Breast epithelium (tissue), 4 donors: Measurements from ENCODE around the gene TMSB15C. TPM values are rescaled to one million over a fixed set of nuclear protein-coding genes. Genes with fewer than 3 reads are reported as not detected.

Experiments used
- DNase-seq, 2 donors: peaks; one replicate each; pipeline ENCODE4 v3.0.0-alpha.2; 2019; ENCODE audit warnings: low spot score in 2 of 2
- H3K27ac ChIP-seq, 2 donors: fragments of 200-600 bp; sonication (generic) in 1 of 2; one replicate each; pipeline ENCODE4 v1.5.1; 2016 to 2019; ENCODE audit warnings: mild to moderate bottlenecking in 1 of 2
- H3K27me3 ChIP-seq, 2 donors: fragments of 200-600 bp; sonication (generic) in 1 of 2; one replicate each; pipeline versions ENCODE4 v1.5.1 to v1.6.0; 2017 to 2019; ENCODE audit warnings: control low read depth in 1 of 2, mild to moderate bottlenecking in 1 of 2
- H3K36me3 ChIP-seq: fragments of 200-600 bp; one replicate; pipeline ENCODE4 v1.5.1; 2019
- H3K4me1 ChIP-seq, 2 donors: fragments of 200-600 bp; sonication (generic); one replicate each; pipeline ENCODE4 v1.5.1; 2016 to 2019; ENCODE audit warnings: control low read depth in 1 of 2
- H3K4me3 ChIP-seq, 3 donors: fragments of 200-600 bp; sonication (generic); 1 replicate in 2 of 3; 2 replicates in 1 of 3; pipeline ENCODE4 v1.5.1; 2016 to 2019; ENCODE audit warnings: mild to moderate bottlenecking in 3 of 3, moderate library complexity in 2 of 3
- H3K9me3 ChIP-seq, 2 donors: fragments of 200-600 bp; sonication (generic) in 1 of 2; one replicate each; pipeline ENCODE4 v1.5.1; 2016 to 2019; ENCODE audit warnings: control low read depth in 1 of 2
- POLR2A ChIP-seq: fragments of 450-650 bp; IDR thresholded peaks from one replicate; pipeline ENCODE4 v1.6.1; 2016; ENCODE audit warnings: antibody characterized with exemption, mild to moderate bottlenecking, moderate library complexity
- POLR2AphosphoS5 ChIP-seq, 3 donors: sonication (generic); formaldehyde crosslinking; IDR thresholded peaks; one replicate each; pipeline ENCODE4 v1.6.1; 2017; ENCODE audit warnings: antibody characterized with exemption in 3 of 3
- intact Hi-C: fragments of 100-400 bp; cut with DNase I; formaldehyde crosslinking; loops from one replicate; pipeline ENCODE4 v1.15.1; 2023; ENCODE audit warnings: low total_unique reads
- total RNA-seq, 3 donors: library from RNA; depleted of rRNA; stranded (reverse); fragments of >200 nt; gene quantifications; one replicate each; pipeline ENCODE4 v1.1.0, GENCODE V29; 2016
- TF ChIP-seq, protein P1 (sequence below), 3 donors: fragments of 450-650 bp; IDR thresholded peaks; one replicate each; pipeline ENCODE4 v1.5.1; 2016 to 2017; ENCODE audit warnings: antibody characterized with exemption in 3 of 3, mild to moderate bottlenecking in 3 of 3, moderate library complexity in 3 of 3

Gene TMSB15C
- total RNA-seq, 3 donors from 2014 or later: 1.8 to 6.2 (median 4.1) TPM

DNA sequence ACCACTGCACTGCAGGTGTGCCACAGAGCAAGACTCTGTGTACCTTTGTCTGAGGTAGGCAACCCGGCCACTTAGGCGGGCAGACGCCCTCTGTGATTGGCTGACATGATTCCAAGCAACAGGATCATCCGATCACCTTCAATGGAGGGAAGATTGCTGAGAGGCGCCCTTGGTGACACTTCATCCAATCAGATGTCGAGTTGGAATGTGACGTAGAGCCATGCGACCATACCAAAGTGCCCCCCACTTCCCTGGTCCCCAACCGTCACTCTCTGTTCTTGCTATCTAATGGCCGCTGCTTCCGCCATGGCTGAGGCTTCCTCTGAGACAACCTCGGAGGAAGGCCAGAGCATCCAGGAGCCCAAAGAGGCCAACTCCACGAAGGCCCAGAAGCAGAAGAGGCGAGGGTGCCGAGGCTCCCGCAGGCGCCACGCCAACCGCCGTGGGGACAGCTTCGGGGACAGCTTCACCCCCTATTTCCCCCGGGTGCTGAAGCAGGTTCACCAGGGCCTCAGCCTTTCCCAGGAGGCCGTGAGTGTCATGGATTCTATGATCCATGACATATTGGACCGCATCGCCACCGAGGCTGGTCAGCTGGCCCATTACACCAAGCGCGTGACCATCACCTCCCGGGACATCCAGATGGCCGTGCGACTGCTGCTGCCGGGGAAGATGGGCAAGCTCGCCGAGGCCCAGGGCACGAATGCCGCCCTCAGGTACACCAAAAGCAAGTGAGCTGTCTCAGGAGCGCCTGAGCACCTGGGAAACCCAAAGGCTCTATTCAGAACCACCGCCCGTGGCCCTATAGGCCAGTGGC lies 36.1 kb downstream of the TMSB15C start, which contains the start of gene H2BW2:
TSS of gene H2BW2 (plus strand) at position 268 of the 817 bp plus-strand sequence. CDS start at position 307, 39 bp downstream.
- H3K36me3 ChIP-seq: no peaks in the 10 kb centered on the region
- H3K27me3 ChIP-seq: peaks cover 0 to 39% of the 10 kb centered on the region in 2 donors
- H3K9me3 ChIP-seq: no peaks in the 10 kb centered on the region
- H3K4me1 ChIP-seq: no peaks in the 10 kb centered on the region
- H3K4me3 ChIP-seq: no peak within 1 kb of the TSS
- intact Hi-C loops: no loop called here
- no peak for DNase-seq
- no peak for TF ChIP-seq POLR2A
- no peak for TF ChIP-seq POLR2AphosphoS5 (IDR thresholded peaks at IDR 0.05)
- TF ChIP-seq, protein P1, sequence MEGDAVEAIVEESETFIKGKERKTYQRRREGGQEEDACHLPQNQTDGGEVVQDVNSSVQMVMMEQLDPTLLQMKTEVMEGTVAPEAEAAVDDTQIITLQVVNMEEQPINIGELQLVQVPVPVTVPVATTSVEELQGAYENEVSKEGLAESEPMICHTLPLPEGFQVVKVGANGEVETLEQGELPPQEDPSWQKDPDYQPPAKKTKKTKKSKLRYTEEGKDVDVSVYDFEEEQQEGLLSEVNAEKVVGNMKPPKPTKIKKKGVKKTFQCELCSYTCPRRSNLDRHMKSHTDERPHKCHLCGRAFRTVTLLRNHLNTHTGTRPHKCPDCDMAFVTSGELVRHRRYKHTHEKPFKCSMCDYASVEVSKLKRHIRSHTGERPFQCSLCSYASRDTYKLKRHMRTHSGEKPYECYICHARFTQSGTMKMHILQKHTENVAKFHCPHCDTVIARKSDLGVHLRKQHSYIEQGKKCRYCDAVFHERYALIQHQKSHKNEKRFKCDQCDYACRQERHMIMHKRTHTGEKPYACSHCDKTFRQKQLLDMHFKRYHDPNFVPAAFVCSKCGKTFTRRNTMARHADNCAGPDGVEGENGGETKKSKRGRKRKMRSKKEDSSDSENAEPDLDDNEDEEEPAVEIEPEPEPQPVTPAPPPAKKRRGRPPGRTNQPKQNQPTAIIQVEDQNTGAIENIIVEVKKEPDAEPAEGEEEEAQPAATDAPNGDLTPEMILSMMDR (IDR thresholded peaks at IDR 0.05): no peak
- H3K27ac ChIP-seq: no peak within 1 kb of the TSS

Other genes starting within 250 kb of the TMSB15C start
- gene RAB9B, start 244.0 kb downstream of the TMSB15C start, total RNA-seq: 1 to 10 TPM; 1.3 to 3.4 (median 1.9) TPM
- 1 to 10 TPM; 5.6 to 9.5 (median 5.6) TPM for gene TMSB15B, start 113.6 kb downstream of the TMSB15C start, total RNA-seq
- not detected for gene H2BW1, start 62.5 kb downstream of the TMSB15C start, total RNA-seq
- gene H2BW2, start 36.3 kb downstream of the TMSB15C start, total RNA-seq: not detected
- 1 to 10 TPM in 2 of 3 donors, under 1 TPM in 1; 0.59 to 5.2 (median 1.1) TPM for gene ZCCHC18, start 36.3 kb upstream of the TMSB15C start, total RNA-seq
- 10 to 100 TPM; 16.4 to 21.1 (median 17.6) TPM for gene SLC25A53, start 80.8 kb upstream of the TMSB15C start, total RNA-seq
- gene FAM199X, start 90.2 kb upstream of the TMSB15C start, total RNA-seq: 10 to 100 TPM; 24.9 to 42.0 (median 41.9) TPM
- not detected for gene ESX1, start 178.7 kb upstream of the TMSB15C start, total RNA-seq